GM19438 (cell line): Measurements from ENCODE around the gene LPGAT1.
"Not testable (repeated sequence)": the region's sequence is repeated elsewhere in the genome, so short reads cannot be mapped to it uniquely, and the experiment has no call there.

Experiments
- ATAC-seq: cut with Tn5 transposase; IDR thresholded peaks from one replicate; pipeline ENCODE4 v1.9.1; 2021; ENCODE audit warnings: low read depth; ENCODE audit not compliant: unreplicated experiment

The LPGAT1 gene

GRCh38 chr1:211708926-211709325, 121.6 kb downstream of the LPGAT1 start:
- no peak for ATAC-seq

- no peak for ATAC-seq
Observed at GRCh38 chr1:211708006-211708405, 122.6 kb downstream of the LPGAT1 start.

- ATAC-seq: no peak
Observed at GRCh38 chr1:211705467-211706091, 125.0 kb downstream of the LPGAT1 start.

- ATAC-seq: no peak
Observed at GRCh38 chr1:211704543-211704942, 126.0 kb downstream of the LPGAT1 start.

GRCh38 chr1:211703812-211704537, 126.6 kb downstream of the LPGAT1 start:
- ATAC-seq: no peak

- ATAC-seq: no peak
Observed at GRCh38 chr1:211701733-211702132, 128.8 kb downstream of the LPGAT1 start.

GRCh38 chr1:211699059-211699458, 131.5 kb downstream of the LPGAT1 start:
- no peak for ATAC-seq

GRCh38 chr1:211698161-211699026, 132.2 kb downstream of the LPGAT1 start:
- peak; percentile 44 for ATAC-seq

- peak; percentile 79 for ATAC-seq
Observed at GRCh38 chr1:211697356-211697755, 133.2 kb downstream of the LPGAT1 start.

GRCh38 chr1:211695135-211695816, 135.3 kb downstream of the LPGAT1 start:
- peak; percentile 34 for ATAC-seq

- ATAC-seq: not testable (repeated sequence)
Observed at GRCh38 chr1:211693911-211694310, 136.7 kb downstream of the LPGAT1 start.
